NCI-H2196 (cell line): Measurements from ENCODE around the gene PPHLN1.
"Not testable (repeated sequence)": the region's sequence is repeated elsewhere in the genome, so short reads cannot be mapped to it uniquely, and the experiment has no call there.

Source experiments
- DNase-seq: peaks from one replicate; lab custom pipeline; 2025; ENCODE audit not compliant: unreplicated experiment; lab: John Stamatoyannopoulos, UW

The PPHLN1 gene

GRCh38 chr12:42322567-42322966, 3.4 kb upstream of the PPHLN1 start:
- DNase-seq: no peak

DNA sequence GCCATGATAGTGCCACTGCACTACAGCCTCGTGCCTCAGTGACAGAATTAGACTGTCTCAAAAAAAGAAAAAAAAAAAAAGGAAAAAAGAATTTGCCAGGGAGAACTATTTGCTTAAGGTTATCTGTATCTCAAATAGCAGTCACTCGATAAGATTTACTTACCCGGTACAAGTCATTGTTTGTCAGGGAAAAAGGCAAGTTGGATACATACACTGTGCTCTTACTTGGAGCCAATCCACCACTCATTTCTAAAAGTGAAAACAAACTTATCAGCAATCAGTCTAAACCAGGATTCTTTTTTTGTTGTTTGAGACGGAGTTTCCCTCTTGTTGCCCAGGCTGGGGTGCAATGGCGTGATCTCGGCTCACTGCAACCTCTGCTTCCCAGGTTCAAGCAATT, 2.1 kb upstream of the PPHLN1 start:
- DNase-seq: no peak

DNA sequence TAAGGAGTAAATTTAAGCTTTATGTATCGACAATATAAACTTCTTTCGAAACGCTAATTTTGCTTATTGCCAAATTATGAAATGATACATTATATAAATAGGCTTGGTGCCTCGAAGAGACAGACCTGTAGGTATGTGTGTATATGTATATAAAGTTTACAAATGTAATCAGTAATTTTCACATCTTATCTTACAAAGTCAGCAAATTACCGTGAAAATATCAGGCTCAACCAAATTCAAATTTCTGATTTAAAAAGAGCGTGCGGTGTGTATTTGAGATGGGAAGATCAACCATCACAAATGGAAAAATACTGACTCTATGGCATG, 678 bp upstream of the PPHLN1 start:
- no peak for DNase-seq

GRCh38 chr12:42326541-42327226, 717 bp downstream of the PPHLN1 start:
- DNase-seq: no peak

- no peak for DNase-seq
These were observed 1.2 kb downstream of the PPHLN1 start for GRCh38 chr12:42327227-42327590.

GRCh38 chr12:42330097-42330496, 4.1 kb downstream of the PPHLN1 start:
- DNase-seq: not testable (repeated sequence)

GRCh38 chr12:42332301-42333285, 6.6 kb downstream of the PPHLN1 start:
- peak; percentile 46 for DNase-seq

GRCh38 chr12:42336286-42336685, 10.3 kb downstream of the PPHLN1 start:
- DNase-seq: no peak

GRCh38 chr12:42338280-42338679, 12.3 kb downstream of the PPHLN1 start:
- no peak for DNase-seq

DNA sequence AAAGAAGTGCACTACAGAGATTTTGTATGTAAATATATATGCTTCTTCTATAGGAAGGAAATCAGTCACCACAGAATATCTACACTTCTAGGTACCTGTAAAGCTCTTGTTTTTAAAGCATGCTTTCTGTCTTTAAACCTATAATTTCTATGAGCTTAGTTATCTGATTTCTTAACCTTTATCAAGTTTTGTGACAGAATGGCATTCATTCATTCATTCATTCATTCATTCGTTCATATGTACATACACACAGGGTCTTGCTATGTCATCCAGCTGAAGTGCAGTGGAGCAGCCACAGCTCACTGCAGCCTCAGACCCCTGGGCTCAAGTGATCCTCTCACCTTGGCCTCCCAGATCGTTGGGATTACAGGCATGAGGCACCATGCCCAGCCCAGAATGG, 16.1 kb downstream of the PPHLN1 start:
- DNase-seq: no peak

GRCh38 chr12:42343721-42344120, 17.8 kb downstream of the PPHLN1 start:
- DNase-seq: no peak

GRCh38 chr12:42346403-42347002, 20.5 kb downstream of the PPHLN1 start:
- no peak for DNase-seq

GRCh38 chr12:42349119-42350020, 23.4 kb downstream of the PPHLN1 start:
- not testable (repeated sequence) for DNase-seq

DNA sequence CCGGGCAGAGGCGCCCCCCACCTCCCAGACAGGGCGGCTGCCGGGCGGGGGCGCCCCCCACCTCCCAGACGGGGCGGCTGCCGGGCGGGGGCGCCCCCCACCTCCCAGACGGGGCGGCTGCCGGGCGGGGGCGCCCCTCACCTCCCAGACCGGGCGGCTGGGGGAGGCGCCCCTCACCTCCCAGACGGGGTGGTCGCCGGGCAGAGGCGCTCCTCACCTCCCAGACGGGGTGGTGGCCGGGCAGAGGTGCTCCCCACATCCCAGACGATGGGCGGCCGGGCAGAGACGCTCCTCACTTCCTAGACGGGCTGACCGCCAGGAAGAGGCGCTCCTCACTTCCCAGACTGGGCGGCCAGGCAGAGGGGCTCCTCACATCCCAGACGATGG, 24.0 kb downstream of the PPHLN1 start:
- DNase-seq: not testable (repeated sequence)

DNA sequence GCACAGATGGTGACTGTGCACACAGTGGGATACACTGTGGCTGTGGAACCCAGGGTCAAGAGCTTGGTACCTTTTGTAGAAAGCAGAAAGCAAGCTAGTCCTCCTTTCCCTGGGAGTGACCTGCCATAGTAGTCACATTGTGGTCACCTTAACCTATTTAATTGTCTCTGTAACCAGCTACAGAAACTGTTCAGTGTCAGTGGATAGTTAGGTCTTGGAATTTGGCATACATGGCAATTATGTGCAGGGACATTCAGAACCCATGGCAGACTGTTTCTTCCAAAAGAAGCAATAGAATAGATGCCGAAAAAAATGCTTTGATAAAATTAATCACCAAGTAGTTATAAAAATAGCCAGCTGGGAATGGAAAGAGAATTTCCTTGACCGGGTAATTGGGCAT, 30.4 kb downstream of the PPHLN1 start:
- DNase-seq: no peak

- no peak for DNase-seq
These were observed 34.9 kb downstream of the PPHLN1 start for GRCh38 chr12:42360747-42361403.

DNA sequence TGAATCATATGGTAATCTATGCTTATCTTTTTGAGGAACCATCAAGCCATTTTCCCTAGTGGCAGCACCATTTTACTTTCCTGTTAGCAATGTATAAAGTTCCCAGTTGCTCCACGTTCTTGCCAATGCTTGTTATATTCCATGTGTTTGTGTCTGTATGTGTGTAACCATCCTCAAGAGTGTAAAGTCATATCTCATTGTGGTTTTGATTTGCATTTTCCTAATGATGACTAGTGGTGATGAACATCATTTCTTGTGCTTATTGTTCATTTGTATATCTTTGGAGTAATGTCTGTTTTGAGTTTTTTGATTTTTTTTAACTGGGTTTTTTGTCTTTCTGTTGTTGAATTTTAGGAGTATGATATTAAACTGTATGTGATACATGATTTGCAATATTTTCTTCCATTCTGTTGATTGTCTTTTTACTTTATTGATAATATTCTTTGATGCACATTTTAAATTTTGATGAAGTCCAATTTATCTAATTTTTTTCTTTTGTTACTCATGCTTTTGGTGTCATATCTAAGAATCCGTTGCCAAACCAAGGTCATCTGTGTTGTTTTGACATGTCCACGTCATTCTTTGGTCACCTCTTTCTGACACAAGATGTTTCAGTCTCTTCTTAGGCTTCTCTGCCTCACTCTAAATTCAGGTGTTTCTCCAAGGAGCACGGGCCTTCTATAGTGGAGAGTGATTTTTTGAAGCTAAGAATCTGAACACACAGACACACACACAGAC, 36.1 kb downstream of the PPHLN1 start:
- no peak for DNase-seq

DNA sequence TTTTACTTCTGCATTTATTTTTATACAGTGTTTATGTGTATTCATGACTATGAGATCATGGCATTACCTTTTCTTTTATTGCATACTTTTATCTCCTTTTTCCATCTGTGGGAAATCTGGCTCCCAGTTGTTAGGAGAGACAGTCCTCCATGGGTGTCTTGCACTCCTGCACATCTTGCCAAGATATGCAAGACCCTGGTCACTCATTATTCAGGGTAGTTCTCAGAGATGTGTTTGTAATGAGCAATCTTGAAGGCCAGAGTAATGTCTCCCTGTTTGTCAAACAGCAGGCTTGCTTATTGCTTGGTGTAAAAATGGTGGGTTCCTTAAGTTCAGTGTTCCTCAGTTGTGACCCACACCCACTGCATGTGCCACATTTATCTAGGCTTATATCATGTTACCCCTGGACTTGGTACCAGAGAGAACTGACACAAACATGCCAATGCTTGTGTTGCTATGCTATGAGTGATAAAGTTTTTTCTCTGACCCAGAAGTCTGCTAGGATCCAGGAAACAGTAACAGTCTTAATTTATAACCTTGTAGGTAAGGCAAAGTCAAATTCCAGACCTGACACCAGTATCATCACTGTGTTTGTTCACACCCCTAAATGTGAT, 36.8 kb downstream of the PPHLN1 start:
- DNase-seq: no peak

DNA sequence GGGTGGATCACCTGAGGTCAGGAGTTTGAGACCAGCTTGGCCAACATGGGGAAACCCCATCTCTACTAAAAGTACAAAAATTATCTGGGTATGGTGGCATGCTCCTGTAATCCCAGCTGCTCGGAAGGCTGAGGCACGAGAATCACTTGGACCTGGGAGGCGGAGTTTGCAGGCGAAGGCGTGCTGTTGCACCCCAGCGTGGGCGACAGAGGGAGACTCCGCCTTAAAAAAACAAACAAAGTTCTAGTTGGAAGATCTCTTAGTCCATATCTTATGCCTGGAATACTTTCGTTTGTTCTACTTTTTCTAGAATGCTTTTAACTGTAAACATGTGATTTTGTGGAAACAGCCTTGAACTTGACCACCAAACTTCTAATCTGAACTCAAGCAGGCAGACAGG, 38.7 kb downstream of the PPHLN1 start:
- no peak for DNase-seq
